ENCODE measurements around the gene BRME1.
A peak's percentile ranks its signal among the peaks of the same experiment; 100 is the strongest.

BRME1 gene

DNA sequence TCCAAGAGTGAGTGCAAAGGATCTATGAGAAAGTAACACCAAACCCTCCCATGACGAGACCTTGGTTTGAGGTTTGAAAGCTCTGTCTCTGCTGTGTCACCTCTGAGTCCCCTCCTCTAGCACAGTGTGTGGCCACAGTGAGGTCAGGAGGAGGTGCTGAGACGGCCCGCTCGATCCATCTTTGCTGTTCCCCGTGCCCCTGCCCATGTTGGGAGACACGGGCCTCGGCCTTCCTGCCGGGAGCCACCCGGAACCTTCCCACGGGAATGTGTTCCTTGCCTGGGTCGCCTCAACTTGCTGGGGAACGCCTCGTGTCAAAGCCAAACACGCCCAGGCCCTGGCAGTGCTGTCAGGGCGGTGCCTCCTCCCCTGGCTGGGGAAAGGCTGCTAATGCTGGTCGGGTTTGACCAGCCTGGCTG is 18.9 kb downstream of the BRME1 start:
- DNase-seq, result no peak

DNA sequence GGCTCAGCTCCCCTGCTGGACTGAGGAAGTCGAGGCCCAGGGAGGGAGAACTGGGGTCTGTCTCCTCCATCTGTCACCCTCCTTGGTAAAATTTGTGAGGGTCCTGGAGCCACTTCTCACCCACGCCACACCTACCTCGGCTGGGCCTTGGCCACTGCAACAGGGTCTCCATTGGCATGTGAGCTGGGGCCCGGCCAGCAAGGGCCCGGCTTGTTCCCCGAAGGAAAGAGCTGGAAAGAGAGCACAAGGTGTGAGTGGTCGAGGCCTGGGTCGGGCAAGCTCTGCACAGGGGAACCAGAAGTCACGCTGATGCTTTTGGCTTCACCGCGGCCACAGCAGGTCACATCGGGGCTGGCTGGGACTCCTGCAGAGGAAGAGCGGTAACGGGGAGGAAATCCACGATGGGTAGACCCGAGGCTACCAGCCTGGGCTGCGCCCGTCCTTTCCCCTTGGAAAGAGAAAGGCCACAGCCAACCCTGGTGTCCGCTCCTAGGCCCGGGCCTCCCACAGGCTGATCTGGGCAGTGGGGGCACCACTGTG is 20.0 kb downstream of the BRME1 start:
- no peak for DNase-seq

DNA sequence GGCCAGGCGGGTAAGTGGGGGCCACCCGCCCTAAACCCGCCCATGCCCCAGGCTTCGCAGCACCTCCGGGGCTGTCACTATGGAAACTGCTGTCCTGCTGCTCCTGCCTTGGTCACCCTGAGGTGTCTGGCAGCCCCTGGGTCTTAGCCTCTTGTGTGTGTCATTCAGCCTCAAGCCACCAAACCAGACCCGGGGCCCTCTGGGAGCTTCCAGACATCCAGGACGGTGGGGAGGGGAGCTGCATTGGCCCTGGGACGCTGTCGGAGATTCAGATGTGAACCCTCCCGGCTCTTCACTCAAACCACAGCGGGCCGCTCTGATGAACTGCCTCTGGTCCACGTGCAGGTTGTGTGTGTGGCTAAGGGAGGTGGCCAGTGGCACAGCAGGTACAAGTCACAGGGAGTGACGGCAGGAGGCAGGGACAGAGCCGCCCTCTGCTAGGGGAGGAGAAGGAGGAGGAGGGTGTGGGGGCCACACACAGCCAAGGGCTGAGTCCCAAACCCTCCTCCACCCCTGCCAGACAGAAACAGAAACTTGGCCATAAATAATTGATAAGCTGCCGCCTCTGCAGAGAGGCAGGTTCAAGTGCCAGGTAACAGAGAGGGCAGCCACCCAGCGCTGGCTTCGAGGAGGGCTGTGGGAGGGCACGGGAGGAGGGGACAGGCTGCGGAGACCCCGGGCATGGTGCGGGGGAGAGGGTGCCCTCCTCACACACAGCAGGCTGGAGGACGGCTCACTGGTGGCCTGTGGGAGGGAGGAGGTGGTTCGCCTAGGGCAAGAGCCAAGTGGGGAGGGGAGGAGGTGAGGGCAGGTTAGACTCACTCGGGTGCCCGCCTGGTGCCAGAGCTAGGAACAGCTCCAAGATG is 21.0 kb downstream of the BRME1 start:
- no peak for DNase-seq

DNA sequence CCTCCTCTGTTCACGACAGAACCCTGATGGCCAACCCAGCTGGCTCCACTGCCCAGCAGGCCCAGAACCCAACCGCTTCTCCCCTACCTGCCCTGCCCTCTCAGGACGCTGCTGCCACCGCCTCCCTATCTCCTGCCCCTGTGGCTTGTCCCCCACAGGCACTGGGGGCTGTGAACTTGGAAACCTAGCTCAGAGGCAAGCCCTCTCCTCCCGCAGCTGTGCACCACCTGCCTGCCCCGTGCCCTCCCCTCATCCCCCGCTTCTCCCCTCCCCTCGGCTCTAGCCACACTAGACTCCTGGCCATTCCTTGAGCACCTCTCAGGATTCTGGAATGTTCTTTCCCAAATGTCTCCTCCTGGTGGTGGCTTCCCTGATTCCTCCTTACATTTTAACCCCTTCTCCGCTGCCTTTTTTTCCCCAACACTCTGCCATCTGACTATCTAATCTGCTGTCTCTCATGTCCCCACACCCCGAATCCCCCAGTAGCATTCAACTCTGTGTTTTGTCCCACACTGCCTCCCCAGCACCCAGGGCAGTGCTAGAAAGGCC is 22.3 kb downstream of the BRME1 start:
- no peak for DNase-seq

DNA sequence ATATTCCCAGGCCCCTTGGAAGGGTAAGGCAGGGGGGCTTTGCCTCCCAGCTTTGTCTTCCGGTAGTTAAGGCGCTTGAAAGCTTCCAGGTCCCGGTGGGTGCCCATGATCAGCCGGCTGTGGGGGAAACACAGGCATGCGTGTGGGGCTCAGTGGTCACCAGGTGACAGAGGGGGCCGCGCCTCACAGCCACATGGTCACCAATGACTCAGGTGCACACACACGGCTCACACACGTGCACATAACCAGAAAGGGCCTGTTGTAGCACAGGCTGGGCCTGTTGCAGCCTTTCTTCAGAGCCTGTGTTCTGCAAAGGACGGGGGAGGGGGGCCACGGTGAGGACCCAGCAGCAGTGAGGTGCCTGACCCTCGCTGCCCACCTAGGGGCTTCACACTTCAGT is 23.1 kb downstream of the BRME1 start:
- no peak for DNase-seq

DNA sequence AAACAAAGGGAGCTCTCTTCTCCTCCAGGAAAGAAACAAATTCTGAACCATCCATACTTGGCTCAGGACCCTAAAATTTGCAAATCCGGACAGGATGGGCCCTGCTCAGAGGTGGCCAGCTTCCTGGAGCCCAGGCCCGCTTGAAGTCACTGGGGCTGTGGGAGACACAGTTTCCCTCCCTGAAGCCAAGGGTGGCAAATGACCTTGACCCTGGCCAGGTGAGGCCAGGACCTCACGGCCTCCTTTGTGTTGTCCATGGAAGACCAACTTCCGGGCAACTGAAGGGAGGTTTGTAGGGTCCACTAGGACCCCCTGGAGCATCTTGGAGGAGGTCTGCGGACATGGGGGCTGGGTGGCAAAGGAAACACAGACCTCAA is 23.5 kb downstream of the BRME1 start:
- DNase-seq, result no peak

DNA sequence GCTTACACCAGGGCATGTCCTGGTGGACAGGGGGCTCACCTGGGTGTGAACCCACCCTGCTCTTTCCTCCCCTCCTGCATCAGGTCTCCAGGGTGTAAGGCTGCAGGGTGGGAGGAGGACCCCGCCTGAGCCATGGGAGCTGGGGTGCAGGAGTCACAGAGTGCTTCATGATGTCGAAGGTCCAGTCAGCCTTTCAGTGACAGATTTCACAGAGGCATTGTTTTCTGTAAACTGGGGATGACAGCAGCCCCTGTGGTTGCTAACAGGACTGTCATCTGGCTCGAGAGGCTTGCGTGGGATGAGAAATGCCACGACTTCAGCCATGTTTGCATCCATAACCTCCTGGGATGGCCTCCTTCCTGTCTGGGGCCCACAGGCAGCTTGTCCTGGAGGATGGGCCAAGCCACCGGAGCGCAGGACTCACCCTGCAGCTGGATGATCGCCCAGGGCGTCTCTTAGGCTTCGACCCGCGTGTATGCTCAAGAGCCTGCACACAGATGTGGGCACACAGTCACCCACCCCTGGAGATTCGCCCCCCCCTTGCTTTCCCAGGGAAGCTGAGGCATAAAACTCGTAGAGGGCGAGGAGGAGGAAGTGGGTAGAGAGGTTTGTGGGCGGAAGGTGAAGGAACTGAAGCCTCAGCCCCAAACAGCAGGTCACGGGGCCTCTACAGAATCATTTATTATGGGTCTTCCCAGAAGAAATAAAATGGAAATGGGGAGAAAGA is 24.1 kb downstream of the BRME1 start:
- peak; percentile 54 for DNase-seq

DNA sequence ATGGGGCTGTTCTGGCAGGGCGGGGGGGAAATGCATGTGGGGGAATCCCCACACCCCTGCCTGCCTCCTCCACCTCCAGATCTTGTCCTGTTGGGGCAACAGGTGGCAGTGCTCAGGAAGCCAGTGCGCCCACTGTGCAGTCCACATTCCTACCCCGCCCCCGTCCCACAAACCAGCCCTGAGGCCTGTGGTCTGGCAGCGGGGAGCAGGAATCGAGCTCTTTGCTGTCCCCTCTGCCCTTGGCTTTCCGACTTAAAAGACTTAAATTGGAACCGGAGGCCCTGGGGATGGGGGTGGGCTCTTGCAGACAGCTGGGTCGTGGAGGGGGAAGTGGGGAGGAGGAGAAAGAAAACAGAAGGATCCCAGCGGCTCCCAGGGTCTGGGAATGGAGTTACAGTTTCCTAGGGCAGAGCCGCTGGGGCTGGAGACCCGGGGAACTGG is 24.6 kb downstream of the BRME1 start:
- DNase-seq, result peak; percentile 24

DNA sequence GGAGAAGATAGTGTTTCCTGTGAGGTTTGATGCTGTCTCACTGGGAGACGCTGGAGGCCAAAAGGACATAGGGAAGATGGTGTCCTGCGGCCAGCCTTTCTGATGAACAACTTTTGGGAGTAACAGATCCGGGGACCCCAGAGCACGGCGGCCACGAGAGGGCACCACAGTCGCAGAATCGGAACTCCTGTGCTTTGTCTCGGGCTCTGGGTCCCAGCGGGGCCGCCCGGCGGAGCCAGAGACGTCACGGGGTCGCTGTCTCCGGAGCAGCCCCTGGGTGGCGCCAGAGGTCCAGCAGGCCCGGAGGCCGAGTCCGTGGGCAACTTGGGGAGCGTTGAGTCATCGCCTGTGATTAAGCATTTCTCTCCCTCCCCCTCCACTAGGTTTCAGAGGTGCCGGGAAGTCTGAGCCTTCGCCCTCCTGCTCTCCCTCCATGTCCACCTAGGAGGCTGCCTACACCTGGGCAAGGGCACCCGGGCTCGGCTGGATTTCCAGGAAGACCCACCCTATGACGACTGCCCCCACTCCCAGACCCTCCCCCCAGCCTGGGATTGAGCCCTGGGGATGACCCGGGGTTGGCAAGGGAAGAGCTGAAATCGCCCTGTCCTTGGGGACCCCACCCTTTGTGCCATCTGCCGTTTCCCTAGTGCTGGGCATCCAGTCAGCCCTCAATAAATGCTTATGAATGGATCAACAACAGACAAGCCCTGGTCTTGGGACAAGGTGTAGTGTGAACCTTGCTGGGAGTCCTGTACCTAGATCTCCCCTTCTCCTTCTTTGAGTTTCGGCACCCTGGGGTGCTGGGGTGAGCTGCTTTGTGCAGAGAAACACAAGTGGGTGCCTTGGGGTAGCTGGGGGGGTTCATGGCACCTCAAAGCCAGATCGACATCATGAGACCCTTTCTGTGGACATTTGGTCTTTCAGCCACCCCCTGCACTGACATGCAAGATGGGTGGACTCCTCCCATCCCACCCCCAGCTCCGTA is 25.6 kb downstream of the BRME1 start:
- DNase-seq, result peak; percentile 95

DNA sequence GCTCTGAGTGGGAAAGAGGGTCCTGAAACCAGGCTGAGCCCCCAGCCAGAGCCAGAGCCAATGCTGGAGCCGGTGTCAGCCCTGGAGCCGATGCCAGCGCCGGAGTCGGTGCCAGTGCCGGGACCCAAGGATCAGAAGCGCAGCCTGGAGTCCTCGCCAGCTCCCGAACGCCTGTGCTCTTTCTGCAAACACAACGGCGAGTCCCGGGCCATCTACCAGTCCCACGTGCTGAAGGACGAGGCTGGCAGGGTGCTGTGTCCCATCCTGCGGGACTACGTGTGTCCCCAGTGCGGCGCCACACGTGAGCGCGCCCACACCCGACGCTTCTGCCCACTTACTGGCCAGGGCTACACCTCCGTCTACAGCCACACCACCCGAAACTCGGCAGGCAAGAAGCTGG is 28.6 kb downstream of the BRME1 start:
- DNase-seq, result no peak

DNA sequence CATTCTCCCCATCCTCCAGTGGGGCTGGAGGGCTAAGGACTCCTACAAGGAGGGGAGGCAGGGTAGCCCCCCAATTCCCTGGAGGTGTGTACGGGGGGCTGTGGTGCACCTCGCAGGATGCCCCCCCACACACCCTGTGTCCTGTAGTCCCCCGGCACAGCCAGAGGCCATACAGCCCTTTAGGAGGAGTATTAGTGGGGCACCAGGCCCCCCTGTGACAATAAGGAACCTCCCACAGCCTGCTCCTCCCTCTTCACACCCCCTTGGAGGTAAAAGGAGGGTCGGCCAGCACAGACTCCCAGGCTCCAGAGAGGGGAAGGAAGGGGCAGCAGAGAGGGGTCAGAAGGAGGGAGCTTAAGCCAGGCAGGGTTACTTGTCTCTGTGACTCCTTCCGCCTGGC is 29.1 kb downstream of the BRME1 start, which contains the start of gene NANOS3:
Gene NANOS3, plus strand, starts transcription at position 301 of the 400 bp plus-strand sequence. CDS start 115 bp downstream, outside the sequence.
- no peak for DNase-seq

DNA sequence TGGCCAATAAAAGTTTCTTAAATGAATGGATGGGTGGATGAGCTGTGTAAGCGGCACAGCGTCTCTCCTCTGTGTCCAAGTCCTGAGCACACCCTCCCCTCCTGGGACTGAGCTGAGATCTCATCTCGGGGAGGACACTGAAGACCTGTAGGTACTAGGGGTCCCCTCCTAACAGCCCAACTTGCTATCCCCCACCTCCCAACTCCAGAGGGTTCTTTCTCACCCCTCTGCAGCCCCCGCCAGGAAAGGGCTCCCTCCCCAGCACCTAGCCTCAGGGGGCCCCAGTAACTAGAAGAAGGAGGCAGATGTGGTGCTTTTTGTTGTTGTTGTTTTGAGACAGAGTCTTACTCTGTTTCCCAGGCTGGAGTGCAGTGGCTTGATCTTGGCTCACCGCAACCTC is 30.1 kb downstream of the BRME1 start:
- DNase-seq, result no peak

DNA sequence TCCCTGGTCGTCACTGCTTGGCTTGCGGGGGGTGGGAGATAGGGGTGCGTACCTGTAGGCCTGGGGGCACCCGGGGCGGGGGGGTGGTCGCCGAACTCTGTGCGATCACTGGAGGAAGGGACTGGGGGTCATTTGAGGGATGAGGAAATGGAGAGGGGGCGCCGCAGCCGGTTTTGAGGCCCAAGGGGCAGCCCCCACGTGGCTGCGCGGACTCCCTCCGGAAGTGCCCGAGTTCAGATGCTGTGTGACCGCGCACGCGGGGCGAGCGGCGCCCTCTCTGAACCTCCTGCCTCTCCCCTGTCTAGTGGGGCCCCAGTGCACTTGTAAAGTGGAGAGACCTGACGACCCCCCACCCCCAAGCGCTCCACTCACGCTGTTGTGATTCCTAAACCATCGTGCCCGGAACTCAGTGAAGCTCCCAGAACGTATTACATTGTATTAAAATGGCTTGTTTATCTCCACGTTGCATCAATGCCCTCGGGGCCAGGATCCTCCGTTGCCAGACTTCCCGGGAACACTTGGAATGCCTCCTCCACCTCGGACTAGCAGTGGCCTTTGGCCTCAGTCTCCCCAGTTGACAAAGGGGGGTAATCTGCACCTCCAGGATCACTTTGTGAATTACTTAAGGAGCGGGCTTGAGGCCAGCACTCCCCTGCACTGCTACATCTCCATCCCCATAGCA is 31.9 kb downstream of the BRME1 start:
- DNase-seq, result no peak

DNA sequence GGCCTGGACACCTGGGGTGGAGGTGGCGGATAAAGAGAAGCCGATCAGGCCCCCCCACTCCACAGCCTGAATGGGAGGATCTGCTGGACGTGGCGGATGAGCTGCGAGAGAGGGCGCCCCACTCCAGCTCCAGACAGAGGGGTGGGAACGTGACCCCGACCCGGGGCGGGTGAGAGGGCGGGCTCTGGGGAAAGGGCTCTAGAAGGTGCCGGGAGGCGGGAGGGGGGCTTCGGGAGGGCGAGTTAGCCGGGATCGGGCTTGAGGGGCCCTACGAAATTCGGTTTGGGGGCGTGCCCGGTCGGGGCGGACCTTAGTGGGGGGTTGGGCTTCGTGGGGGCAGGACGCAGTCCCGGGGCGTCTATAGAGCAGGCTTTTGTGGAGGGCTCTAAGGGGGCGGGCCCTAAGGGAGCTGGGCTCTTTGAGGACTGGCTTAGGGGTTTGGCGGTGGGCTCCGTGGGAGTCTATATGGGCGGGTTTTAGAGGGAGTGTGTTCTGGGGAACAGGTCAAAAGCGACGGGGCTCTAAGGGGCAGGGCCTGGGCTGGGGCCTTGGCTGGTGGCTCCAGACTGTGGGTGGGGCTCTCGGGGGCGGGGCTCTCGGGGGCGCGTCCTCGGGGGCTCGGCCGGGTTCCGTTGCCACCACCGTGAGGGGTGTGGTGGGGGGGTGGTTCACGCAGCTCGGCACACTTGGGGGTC is 33.1 kb downstream of the BRME1 start:
- DNase-seq, result no peak

DNA sequence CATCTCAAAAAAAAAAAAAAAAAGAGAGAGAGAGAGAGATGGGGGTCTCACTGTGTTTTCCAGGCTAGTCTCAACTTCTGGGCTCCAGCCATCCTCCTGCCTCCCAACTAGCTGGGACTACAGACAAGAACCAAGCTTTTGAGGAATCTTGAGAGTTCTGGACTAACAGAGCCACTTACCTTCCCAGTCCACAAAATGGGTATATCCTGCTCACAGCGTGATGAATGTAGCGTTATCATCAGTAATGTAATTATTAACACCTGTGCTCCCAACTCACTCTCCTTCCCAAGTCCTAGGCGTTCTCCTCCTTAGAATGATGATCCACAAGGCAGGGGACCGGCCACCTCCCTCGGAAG is 33.6 kb downstream of the BRME1 start:
- DNase-seq, result no peak

DNA sequence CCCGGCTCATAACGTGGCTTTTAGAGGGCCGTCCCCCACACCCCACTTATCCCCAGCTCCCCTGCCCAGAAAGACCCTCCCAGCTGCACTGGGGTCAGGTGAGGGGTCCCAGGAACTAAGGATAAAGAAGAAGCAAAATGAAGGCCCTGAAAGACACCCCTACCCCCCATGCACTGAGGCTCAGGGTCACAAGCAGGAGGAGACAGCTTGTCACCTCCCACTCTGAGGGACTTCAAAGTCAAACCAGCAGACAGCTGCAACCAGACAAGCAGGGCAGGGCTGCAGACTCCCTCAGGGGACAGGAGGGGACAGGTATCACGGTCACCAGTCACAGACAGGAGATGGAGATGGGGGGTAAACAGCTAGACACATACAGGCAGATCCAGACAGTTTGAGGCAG is 35.0 kb downstream of the BRME1 start:
- no peak for DNase-seq

DNA sequence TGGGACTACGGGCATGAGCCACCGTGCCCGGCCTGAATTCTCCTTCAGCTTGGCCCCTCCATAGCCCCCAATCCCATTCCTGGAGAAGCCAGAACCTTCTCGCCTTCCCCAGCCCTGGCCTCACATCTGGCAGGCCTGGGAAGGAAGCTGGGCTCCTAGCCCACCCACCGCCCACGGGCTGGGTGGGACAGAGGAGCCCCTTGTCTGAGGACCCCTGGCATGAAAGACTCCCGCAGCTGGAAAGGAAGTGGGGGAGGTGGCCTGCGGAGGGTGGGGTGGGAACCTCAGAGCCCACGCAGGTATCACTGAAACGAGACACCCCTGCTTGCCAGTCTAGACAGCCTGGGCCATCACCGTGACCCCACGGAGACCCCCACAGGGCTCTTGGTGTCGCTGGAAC is 36.6 kb downstream of the BRME1 start:
- DNase-seq, result no peak

DNA sequence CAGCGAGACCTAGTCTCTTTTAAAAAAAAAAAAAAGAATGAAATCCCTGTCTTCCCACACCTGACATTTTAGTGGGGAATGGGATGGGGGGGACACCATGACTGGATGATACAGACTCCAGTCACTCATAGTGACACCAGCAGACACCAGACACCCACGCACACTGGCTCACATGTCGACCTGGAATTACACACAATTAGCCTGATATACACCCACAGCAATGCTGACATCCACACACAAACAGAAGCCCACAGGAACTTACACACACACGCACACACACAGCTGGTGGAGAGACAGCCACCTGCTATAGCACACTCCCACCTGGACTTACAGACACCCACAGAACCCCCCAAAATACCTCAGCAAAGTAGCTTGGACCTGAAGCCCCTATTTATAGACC is 37.3 kb downstream of the BRME1 start:
- DNase-seq, result no peak

DNA sequence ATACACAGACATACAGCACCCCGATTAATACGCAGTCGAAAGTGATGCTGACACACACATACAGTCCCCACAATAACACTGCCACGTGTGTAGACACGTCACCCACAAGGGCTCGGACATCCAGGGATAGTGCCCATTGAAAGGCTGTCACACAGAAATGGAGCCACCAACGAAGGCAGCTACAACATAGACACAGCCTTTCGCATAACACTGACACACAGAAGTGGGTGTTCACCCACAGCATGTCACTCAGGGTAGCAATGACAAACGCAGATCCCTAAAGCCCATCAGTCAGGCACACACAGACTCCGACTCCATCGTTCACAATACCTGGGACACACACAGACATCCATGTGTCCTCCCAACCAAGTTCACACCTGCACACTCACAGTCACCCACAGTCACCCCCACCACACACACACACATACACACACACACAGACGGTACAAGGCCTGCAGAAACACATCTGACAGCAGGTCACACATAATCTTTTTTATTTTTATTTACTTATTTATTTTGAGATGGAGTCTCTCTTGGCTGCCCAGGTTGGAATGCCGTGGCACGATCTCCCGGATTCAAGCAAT is 39.4 kb downstream of the BRME1 start:
- no peak for DNase-seq

DNA sequence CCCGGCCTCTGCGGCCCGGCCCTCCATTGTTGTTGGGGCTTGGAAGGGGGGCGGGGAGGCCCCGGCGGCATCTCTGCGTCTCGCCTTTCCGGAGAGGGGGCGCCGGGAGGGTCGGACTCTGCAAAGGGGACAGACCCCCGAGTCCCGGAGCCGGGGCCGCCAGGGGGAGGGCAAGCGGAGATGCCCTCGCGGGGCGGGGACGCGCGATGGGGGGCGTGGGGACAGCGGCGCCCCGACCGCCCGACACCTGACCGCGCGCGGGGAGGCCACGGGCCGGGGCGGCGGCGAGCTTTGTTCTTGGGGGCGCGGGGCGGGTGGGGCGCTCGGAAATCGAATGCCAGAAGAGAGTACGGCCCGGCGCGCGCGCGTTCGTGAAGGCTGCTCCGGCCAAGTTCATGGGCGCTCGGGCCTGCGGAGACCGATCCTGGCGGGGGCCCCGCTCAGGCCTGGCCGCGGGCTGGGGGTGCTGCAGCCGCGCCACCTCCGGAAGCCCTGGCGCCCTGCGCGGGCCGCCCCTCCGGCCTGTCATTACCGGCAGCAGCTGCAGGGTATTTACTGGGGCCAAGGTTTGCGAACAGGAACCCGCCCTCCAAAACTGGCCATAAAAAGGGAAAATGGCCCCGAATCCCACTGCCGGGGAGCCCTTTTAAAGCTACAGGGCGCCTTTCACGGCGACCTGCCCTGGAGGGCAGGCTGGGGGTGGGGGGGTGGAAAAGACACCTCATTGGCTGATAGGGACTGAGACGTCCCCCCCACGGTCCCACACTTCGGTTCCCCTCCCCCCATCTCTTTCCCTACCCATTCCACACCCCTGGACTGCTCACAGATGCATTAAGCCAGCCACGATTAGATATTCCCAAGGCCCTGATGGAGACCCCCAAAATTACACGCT is 40.1 kb downstream of the BRME1 start:
- no peak for DNase-seq
